H1 (cell line): ENCODE data around the gene PPME1. TPM values are rescaled to one million over a fixed set of nuclear protein-coding genes. Genes with fewer than 3 reads are reported as not detected.

Experiments used
- BCL11A ChIP-seq, 2 experiments: IDR thresholded peaks; one replicate each; pipeline ENCODE4 v1.6.1; 2011; ENCODE audit warnings: low read depth in 2 of 2, low read length in 2 of 2, mild to moderate bottlenecking in 2 of 2
- POLR2A ChIP-seq, 2 experiments: IDR thresholded peaks; 1 replicate in 1 of 2; 2 replicates in 1 of 2; pipeline ENCODE4 v1.6.1; 2011; ENCODE audit warnings: low read depth in 2 of 2, low read length in 2 of 2, mild to moderate bottlenecking in 2 of 2; ENCODE audit errors: control extremely low read depth in 1 of 2
- SIN3A ChIP-seq, 2 experiments: IDR thresholded peaks in 1 of 2; conservative IDR thresholded peaks in 1 of 2; 2 replicates each; pipeline ENCODE4 v1.6.1; 2011 to 2012; ENCODE audit warnings: low read length in 2 of 2, improper control_type of control experiment in 1 of 2, low read depth in 1 of 2, mild to moderate bottlenecking in 1 of 2
- polyA plus RNA-seq, 7 experiments: library from polyadenylated mRNA; depleted of rRNA in 3 of 7; stranded (reverse) in 5 of 7; unstranded in 2 of 7; fragments of >200 nt in 5 of 7; fragments of 200-250 nt in 2 of 7; gene quantifications; 1 replicate in 5 of 7; 2 replicates in 1 of 7; 4 replicates in 1 of 7; pipeline versions ENCODE4 v1.2.1 to v1.2.3, GENCODE V29; 2011 to 2013; ENCODE audit warnings: missing spikeins in 2 of 7, mixed read lengths in 2 of 7
- total RNA-seq: library from RNA; stranded (reverse); fragmentation: NEBNext Ultra II Directional; extraction: Animal tissue kit (Norgen Biotek cat#: 25700); gene quantifications from 2 replicates; pipeline ENCODE4 v1.2.1, GENCODE V29; 2021
- TF ChIP-seq, protein P1 (sequence below): IDR thresholded peaks from 2 replicates; pipeline ENCODE4 v1.6.1; 2011; ENCODE audit warnings: low read depth, mild to moderate bottlenecking, low read length; ENCODE audit not compliant: insufficient read depth

PPME1 gene
- total and polyA plus RNA-seq, 2 of the 8 experiments (the other 6 are each of a cell fraction or from before 2014, with no cell fraction given) = 55.1 to 64.5 TPM

DNA sequence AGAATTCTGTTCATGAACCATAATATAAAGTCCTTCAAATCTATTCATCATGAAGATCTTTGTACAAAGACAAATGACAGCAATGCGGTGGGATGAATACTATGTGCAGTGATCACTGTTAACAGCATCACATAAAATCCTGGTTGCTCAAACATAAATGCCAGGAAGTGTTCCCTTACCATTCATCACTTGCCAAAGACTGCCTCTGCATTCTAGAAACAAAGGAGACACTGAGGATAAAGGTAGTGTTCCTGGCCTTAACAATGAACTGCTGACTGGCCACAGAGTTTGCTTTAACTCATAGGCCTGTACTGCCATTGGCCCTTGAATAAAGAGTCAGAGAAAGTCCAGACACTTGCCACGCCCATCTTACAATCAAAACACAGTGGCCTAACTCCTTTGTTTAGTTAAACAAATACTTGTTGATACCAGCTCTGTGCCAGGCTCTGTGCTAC, 29.8 kb upstream of the PPME1 start (continued):
- 0 out of 3 replicates have a peak, but pooled peaks of 1 of the 2 experiments have one; percentile 27 for TF ChIP-seq POLR2A (IDR thresholded peaks at IDR 0.05; ENCODE audit: control extremely low read depth in 1 of 2, low read depth in 2 of 2, low read length in 2 of 2)
- TF ChIP-seq, protein P1, sequence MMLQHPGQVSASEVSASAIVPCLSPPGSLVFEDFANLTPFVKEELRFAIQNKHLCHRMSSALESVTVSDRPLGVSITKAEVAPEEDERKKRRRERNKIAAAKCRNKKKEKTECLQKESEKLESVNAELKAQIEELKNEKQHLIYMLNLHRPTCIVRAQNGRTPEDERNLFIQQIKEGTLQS = no peak
- no peak for TF ChIP-seq SIN3A (conservative IDR thresholded peaks at IDR 0.05 in 1 of 2, IDR thresholded peaks at IDR 0.05 in 1 of 2; ENCODE audit: low read depth in 1 of 2, low read length in 2 of 2)
- TF ChIP-seq BCL11A (IDR thresholded peaks at IDR 0.05; ENCODE audit: low read depth in 2 of 2, low read length in 2 of 2) = no peak
- TF ChIP-seq, all 59 proteins: peak for 2
